Karpas-422 (cell line): ENCODE data around the gene PHETA1. TPM values are rescaled to one million over a fixed set of nuclear protein-coding genes. Genes with fewer than 3 reads are reported as not detected.

Experiments used
- DNase-seq: peaks from one replicate; pipeline ENCODE4 v3.0.0-alpha.2; 2015
- H2AFZ ChIP-seq: fragments of 200-600 bp; sonication (generic); 2 replicates; pipeline ENCODE4 v1.6.1; 2014; ENCODE audit warnings: antibody characterized with exemption, low read length, mixed read lengths
- H3K27ac ChIP-seq: fragments of 200-600 bp; sonication (generic); 2 replicates; pipeline ENCODE4 v1.5.1; 2014; ENCODE audit warnings: mild to moderate bottlenecking, low read length, moderate library complexity
- H3K27me3 ChIP-seq: fragments of 200-600 bp; sonication (generic); 2 replicates; pipeline ENCODE4 v1.6.1; 2014; ENCODE audit warnings: low read length, mixed read lengths
- H3K36me3 ChIP-seq: fragments of 200-600 bp; sonication (generic); 2 replicates; pipeline ENCODE4 v1.6.1; 2014; ENCODE audit warnings: low read length, mixed read lengths; ENCODE audit not compliant: insufficient read depth
- H3K4me1 ChIP-seq: fragments of 200-600 bp; sonication (generic); 2 replicates; pipeline ENCODE4 v1.6.1; 2014; ENCODE audit warnings: mild to moderate bottlenecking, low read length, mixed read lengths
- H3K4me2 ChIP-seq: fragments of 200-600 bp; sonication (generic); 2 replicates; pipeline ENCODE4 v1.6.1; 2014; ENCODE audit warnings: low read length, low read depth, mild to moderate bottlenecking; ENCODE audit not compliant: poor library complexity, severe bottlenecking
- H3K4me3 ChIP-seq: fragments of 200-600 bp; sonication (generic); 2 replicates; pipeline ENCODE4 v1.5.1; 2014; ENCODE audit warnings: mild to moderate bottlenecking, antibody characterized with exemption, low read length, mixed read lengths
- H3K79me2 ChIP-seq: fragments of 200-600 bp; sonication (generic); 2 replicates; pipeline ENCODE4 v1.6.1; 2014; ENCODE audit warnings: mild to moderate bottlenecking, low read length, mixed read lengths
- H3K9ac ChIP-seq: fragments of 200-600 bp; sonication (generic); 2 replicates; pipeline ENCODE4 v1.6.0; 2014; ENCODE audit warnings: low read length
- H3K9me2 ChIP-seq: fragments of 200-600 bp; sonication (generic), shearing (Covaris generic); replicated peaks from 2 replicates; pipeline ENCODE4 v1.6.0; 2014; ENCODE audit warnings: mild to moderate bottlenecking, low read length, moderate library complexity; ENCODE audit not compliant: insufficient read depth
- H3K9me3 ChIP-seq: fragments of 300-700, 200-600 bp; sonication (generic); 2 replicates; pipeline ENCODE4 v1.6.1; 2014; ENCODE audit warnings: low read length, mixed read lengths
- H4K20me1 ChIP-seq: fragments of 200-600 bp; sonication (generic); 2 replicates; pipeline ENCODE4 v1.6.1; 2014; ENCODE audit warnings: mild to moderate bottlenecking, antibody characterized with exemption, low read length, low read depth; ENCODE audit not compliant: insufficient read depth
- total RNA-seq: library from RNA; depleted of rRNA; stranded (reverse); fragments of >200 nt; shearing (Covaris generic); gene quantifications from 2 replicates; pipeline ENCODE4 v1.2.3, GENCODE V29; 2014; ENCODE audit warnings: low replicate concordance

The PHETA1 gene
- total RNA-seq, 1 experiment from 2014 or later, result 0.11 TPM

DNA sequence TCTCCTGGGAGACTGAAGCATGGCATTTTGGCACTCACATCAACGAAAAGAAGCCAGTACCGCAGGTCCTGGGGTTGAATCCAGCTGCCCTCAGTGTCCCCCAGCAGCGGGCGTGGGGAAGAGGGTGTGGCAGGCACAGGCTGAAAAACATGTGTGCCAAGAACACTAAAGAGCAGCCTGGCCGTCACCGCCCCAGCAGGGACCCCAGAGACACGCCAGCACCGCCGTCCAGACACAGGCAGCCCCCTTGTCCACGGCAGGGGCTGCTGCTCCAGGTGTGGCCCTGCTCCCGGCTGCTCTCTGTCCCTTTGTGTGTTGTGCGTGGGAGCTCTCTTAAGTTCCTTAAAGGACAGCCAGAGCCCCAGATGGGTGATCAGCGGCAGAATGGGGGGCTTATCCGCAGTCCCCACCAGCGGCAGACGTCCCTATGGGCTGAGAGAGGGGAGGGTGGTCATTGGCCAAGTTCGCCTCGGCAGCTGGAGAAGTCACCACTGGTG is 556 bp downstream of the PHETA1 start:
- no peak overlapping the region for H3K27ac ChIP-seq
- H3K9me3 ChIP-seq, result no peaks in the 10 kb centered on the region
- peak overlapping the region; percentile 78 for H3K4me2 ChIP-seq
- no peaks in the 10 kb centered on the region for H4K20me1 ChIP-seq
- no peaks in the 10 kb centered on the region for H3K79me2 ChIP-seq
- H3K9me2 ChIP-seq, result no peaks in the 10 kb centered on the region
- H3K27me3 ChIP-seq, result no peaks in the 10 kb centered on the region; the same call in 1 of the 2 replicates
- no peaks in the 10 kb centered on the region for H3K36me3 ChIP-seq
- H3K4me3 ChIP-seq, result peak overlapping the region; percentile 68
- H2AFZ ChIP-seq, result peak overlapping the region; percentile 73; the same call in 1 of the 2 replicates
- H3K9ac ChIP-seq, result peak overlapping the region; percentile 61
- peaks cover 12% of the 10 kb centered on the region for H3K4me1 ChIP-seq
- DNase-seq, result no peak

GRCh38 chr12:111367661-111368221 is 1.2 kb downstream of the PHETA1 start:
- Histone ChIP-seq H3K27ac (no peak overlapping the region), H3K79me2 (no peaks in the 10 kb centered on the region), H3K4me2 (peak overlapping the region; percentile 78), H3K36me3 (no peaks in the 10 kb centered on the region), H3K27me3 (no peaks in the 10 kb centered on the region; the same call in 1 of the 2 replicates), H4K20me1 (no peaks in the 10 kb centered on the region), H2AFZ (no peak overlapping the region), H3K9ac (no peak overlapping the region), H3K4me3 (no peak overlapping the region), H3K9me3 (no peaks in the 10 kb centered on the region), H3K4me1 (peaks cover 12% of the 10 kb centered on the region), H3K9me2 (no peaks in the 10 kb centered on the region)
- no peak for DNase-seq

- H3K27ac ChIP-seq, result no peak overlapping the region
- peaks cover 12% of the 10 kb centered on the region for H3K4me1 ChIP-seq
- no peak for DNase-seq
- H3K9ac ChIP-seq, result no peak overlapping the region
- no peak overlapping the region for H3K4me2 ChIP-seq
- H3K36me3 ChIP-seq, result no peaks in the 10 kb centered on the region
- no peaks in the 10 kb centered on the region for H4K20me1 ChIP-seq
- H3K9me3 ChIP-seq, result no peaks in the 10 kb centered on the region
- H3K9me2 ChIP-seq, result no peaks in the 10 kb centered on the region
- no peaks in the 10 kb centered on the region for H3K79me2 ChIP-seq
- H3K4me3 ChIP-seq, result no peak overlapping the region
- no peak overlapping the region for H2AFZ ChIP-seq
- H3K27me3 ChIP-seq, result no peaks in the 10 kb centered on the region; the same call in 1 of the 2 replicates
Measured at GRCh38 chr12:111366583-111366982, 2.3 kb downstream of the PHETA1 start.

GRCh38 chr12:111366075-111366474 is 2.8 kb downstream of the PHETA1 start:
- no peaks in the 10 kb centered on the region for H4K20me1 ChIP-seq
- H3K9ac ChIP-seq, result no peak overlapping the region
- no peak overlapping the region for H2AFZ ChIP-seq
- H3K9me2 ChIP-seq, result no peaks in the 10 kb centered on the region
- no peaks in the 10 kb centered on the region; the same call in 1 of the 2 replicates for H3K27me3 ChIP-seq
- no peak overlapping the region for H3K4me3 ChIP-seq
- no peak overlapping the region for H3K4me2 ChIP-seq
- DNase-seq, result no peak
- no peak overlapping the region for H3K27ac ChIP-seq
- H3K9me3 ChIP-seq, result no peaks in the 10 kb centered on the region
- H3K36me3 ChIP-seq, result no peaks in the 10 kb centered on the region
- H3K4me1 ChIP-seq, result peaks cover 12% of the 10 kb centered on the region
- H3K79me2 ChIP-seq, result no peaks in the 10 kb centered on the region

GRCh38 chr12:111363578-111363977 is 5.3 kb downstream of the PHETA1 start:
- Histone ChIP-seq H3K79me2 (no peaks in the 10 kb centered on the region), H4K20me1 (no peaks in the 10 kb centered on the region), H3K9ac (no peak overlapping the region), H3K4me2 (no peak overlapping the region), H3K27ac (no peak overlapping the region), H3K9me2 (no peaks in the 10 kb centered on the region), H2AFZ (no peak overlapping the region), H3K9me3 (no peaks in the 10 kb centered on the region), H3K4me1 (peaks cover 5% of the 10 kb centered on the region), H3K36me3 (no peaks in the 10 kb centered on the region), H3K27me3 (no peaks in the 10 kb centered on the region), H3K4me3 (no peak overlapping the region)
- no peak for DNase-seq

DNA sequence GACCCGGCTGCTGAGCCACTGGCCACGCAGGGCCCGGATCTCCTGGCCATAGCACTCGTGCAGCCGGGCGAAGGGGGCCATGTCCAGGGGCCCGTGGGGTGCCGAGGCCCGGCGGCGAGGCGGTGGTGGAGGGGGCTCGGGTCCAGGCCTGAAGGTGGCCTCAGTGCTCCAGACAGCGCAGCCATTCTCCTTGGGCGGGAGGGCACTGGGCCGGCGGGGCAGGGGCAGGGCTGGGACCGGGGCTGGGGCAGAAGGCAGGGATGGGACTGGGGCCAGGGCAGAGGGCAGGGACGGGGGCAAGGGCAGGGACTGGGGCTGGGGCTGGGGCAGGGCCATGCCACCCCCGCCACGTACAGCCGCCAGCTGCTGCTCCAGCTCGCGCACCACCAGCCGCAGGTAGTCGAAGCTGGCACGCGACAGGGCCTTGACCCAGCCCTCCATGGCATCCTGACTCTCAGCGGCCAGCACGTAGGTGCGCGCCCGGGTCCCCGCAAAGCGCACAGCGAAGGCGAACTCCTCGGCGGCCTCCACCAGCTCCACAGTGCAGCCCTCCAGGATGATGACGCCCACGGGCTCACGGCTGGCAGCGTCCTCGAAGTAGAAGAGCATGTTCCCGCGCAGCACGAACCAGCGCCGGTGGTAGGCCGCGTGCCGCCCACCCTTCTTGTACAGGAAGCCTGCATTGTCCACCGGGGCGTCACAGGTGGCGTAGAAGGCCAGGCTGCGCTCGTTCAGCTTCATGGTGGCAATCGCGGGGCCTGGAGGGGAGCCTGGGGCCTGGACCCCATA is 6.0 kb downstream of the PHETA1 start:
- Histone ChIP-seq H3K9ac (no peak overlapping the region), H3K27me3 (no peaks in the 10 kb centered on the region), H3K4me2 (no peak overlapping the region), H3K79me2 (no peaks in the 10 kb centered on the region), H2AFZ (no peak overlapping the region), H4K20me1 (no peaks in the 10 kb centered on the region), H3K4me3 (no peak overlapping the region), H3K9me3 (no peaks in the 10 kb centered on the region), H3K36me3 (no peaks in the 10 kb centered on the region), H3K4me1 (no peaks in the 10 kb centered on the region), H3K9me2 (no peaks in the 10 kb centered on the region), H3K27ac (no peak overlapping the region)
- DNase-seq, result no peak

- H3K36me3 ChIP-seq, result no peaks in the 10 kb centered on the region
- H3K4me3 ChIP-seq, result no peak overlapping the region
- H3K9me2 ChIP-seq, result no peaks in the 10 kb centered on the region
- H3K9me3 ChIP-seq, result no peaks in the 10 kb centered on the region
- H3K27me3 ChIP-seq, result no peaks in the 10 kb centered on the region
- H3K27ac ChIP-seq, result no peak overlapping the region
- H3K79me2 ChIP-seq, result no peaks in the 10 kb centered on the region
- no peaks in the 10 kb centered on the region for H4K20me1 ChIP-seq
- no peak overlapping the region for H3K4me2 ChIP-seq
- DNase-seq, result no peak
- H3K9ac ChIP-seq, result no peak overlapping the region
- no peak overlapping the region for H2AFZ ChIP-seq
- H3K4me1 ChIP-seq, result no peaks in the 10 kb centered on the region
Measured at GRCh38 chr12:111361717-111362576, 6.9 kb downstream of the PHETA1 start.
